GM12864 (cell line): ENCODE results near the gene FAM110A.
A peak's percentile ranks its signal among the peaks of the same experiment; 100 is the strongest.
"Not testable (repeated sequence)": the region's sequence is repeated elsewhere in the genome, so short reads cannot be mapped to it uniquely, and the experiment has no call there.

ENCODE experiments used
- DNase-seq: peaks from one replicate; pipeline ENCODE4 v3.0.0-alpha.2; 2011; ENCODE audit warnings: low read depth
- H3K4me3 ChIP-seq: 2 replicates; pipeline ENCODE4 v1.5.1; 2011; ENCODE audit warnings: mild to moderate bottlenecking, low read depth, low read length, control low read depth
- TF ChIP-seq, protein P1 (sequence below): IDR thresholded peaks from 2 replicates; pipeline ENCODE4 v1.5.1; 2011; ENCODE audit warnings: low read depth, mild to moderate bottlenecking, moderate library complexity, low read length, control low read depth, inconsistent platforms; ENCODE audit errors: missing control alignments

FAM110A gene

GRCh38 chr20:844473-845225, 11.1 kb downstream of the FAM110A start:
- H3K4me3 ChIP-seq, result peak overlapping the region; percentile 6
- TF ChIP-seq, protein P1, sequence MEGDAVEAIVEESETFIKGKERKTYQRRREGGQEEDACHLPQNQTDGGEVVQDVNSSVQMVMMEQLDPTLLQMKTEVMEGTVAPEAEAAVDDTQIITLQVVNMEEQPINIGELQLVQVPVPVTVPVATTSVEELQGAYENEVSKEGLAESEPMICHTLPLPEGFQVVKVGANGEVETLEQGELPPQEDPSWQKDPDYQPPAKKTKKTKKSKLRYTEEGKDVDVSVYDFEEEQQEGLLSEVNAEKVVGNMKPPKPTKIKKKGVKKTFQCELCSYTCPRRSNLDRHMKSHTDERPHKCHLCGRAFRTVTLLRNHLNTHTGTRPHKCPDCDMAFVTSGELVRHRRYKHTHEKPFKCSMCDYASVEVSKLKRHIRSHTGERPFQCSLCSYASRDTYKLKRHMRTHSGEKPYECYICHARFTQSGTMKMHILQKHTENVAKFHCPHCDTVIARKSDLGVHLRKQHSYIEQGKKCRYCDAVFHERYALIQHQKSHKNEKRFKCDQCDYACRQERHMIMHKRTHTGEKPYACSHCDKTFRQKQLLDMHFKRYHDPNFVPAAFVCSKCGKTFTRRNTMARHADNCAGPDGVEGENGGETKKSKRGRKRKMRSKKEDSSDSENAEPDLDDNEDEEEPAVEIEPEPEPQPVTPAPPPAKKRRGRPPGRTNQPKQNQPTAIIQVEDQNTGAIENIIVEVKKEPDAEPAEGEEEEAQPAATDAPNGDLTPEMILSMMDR, result no peak
- DNase-seq, result peak; percentile 66

DNA sequence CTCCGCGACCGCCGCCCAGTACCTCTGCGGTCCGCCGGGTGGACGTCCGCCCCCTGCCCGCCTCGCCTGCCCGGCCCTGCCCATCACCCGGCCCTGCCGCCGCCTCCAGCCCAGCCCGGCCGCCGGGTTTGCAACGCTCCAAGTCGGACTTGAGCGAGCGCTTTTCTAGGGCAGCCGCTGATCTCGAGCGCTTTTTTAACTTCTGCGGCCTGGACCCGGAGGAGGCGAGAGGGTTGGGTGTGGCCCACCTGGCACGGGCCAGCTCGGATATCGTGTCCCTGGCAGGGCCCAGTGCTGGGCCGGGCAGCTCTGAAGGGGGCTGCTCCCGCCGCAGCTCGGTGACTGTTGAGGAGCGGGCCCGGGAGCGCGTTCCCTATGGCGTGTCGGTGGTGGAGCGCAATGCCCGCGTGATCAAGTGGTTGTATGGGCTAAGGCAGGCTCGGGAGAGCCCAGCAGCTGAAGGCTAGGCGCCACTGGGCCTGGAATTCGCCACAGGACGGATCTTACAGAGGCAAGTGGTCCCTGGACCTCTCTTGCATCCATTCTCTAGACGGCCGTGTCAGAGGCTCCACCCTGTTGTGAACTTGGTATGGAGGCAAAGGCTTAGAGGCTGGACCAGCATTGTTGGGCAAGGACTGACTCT, 11.8 kb downstream of the FAM110A start:
- TF ChIP-seq, protein P1, result no peak
- no peak for DNase-seq
- H3K4me3 ChIP-seq, result no peak overlapping the region

GRCh38 chr20:845941-846893, 12.7 kb downstream of the FAM110A start:
- no peak for DNase-seq
- H3K4me3 ChIP-seq, result no peak overlapping the region

GRCh38 chr20:846894-847278, 13.4 kb downstream of the FAM110A start:
- H3K4me3 ChIP-seq, result no peak overlapping the region
- TF ChIP-seq, protein P1, result no peak
- DNase-seq, result peak; percentile 30

More at GRCh38 chr20:845941-846893, 12.7 kb downstream of the FAM110A start:
- TF ChIP-seq, protein P1, result no peak

- TF ChIP-seq, protein P1, result no peak
- DNase-seq, result no peak
- H3K4me3 ChIP-seq, result no peak overlapping the region
These were observed 14.7 kb downstream of the FAM110A start for GRCh38 chr20:848193-848592.

DNA sequence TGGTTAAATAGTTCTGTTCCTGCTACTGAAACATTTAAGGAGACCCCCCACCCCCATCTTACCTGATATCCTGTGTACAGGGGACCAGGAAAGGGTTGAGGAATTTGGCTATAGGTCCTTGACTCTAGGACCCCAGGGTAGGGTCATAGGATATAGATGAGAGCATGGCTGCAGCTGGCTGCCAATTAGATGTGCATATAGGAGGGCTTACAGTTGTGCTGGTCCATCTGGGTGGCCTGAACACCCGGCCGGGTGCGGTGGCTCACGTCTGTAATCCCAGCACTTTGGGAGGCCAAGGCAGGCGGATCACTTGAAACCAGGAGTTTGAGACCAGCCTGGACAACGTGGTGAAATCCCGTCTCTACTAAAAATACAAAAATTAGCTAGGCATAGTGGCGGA, 15.2 kb downstream of the FAM110A start:
- H3K4me3 ChIP-seq, DNase-seq: not testable (repeated sequence)
